Erythroblast (primary cell): ENCODE results near the gene CREG2.

Experiments
- GATA1 ChIP-seq: IDR thresholded peaks from 2 replicates; pipeline ENCODE4 v1.6.1; 2011; ENCODE audit warnings: low read depth, mild to moderate bottlenecking, control low read depth, low read length, moderate library complexity
- POLR2A ChIP-seq: IDR thresholded peaks from 2 replicates; pipeline ENCODE4 v1.6.1; 2011; ENCODE audit warnings: mild to moderate bottlenecking, low read length

DNA sequence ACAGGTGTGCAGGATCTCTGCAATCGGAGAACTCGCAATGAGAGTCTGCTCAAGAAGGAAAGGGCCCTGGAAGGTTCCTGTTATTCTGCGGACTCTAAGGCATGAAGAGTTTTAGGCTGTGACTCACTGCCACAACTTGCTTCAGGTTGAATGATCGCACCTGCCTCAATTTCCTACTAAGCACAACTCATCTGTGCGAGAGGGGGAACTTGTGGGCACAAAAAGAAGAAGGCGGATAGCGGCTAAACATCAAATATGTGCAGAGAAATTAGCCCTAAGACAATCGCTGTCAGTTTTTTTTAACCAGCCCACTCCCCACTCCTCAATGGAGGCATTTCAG, 14.0 kb upstream of the CREG2 start:
- TF ChIP-seq POLR2A (no peak), GATA1 (no peak)
